ENCODE measurements around the gene JHY. TPM values are rescaled to one million over a fixed set of nuclear protein-coding genes. Genes with fewer than 3 reads are reported as not detected.

The JHY gene
- total RNA-seq, 4 donors from 2014 or later, result 9.6 to 14.9 (median 10.6) TPM

GRCh38 chr11:122843281-122844141 lies 39.0 kb upstream of the JHY start:
- no peak overlapping the region for H3K27ac ChIP-seq (replicated peaks in 1 of 4)
- no peak for TF ChIP-seq CTCF (IDR thresholded peaks at IDR 0.05)
- TF ChIP-seq POLR2A (IDR thresholded peaks at IDR 0.05; ENCODE audit: low read depth), result no peak
- no peak for TF ChIP-seq POLR2AphosphoS5 (IDR thresholded peaks at IDR 0.05)
- TF ChIP-seq EP300 (IDR thresholded peaks at IDR 0.05), result no peak
- no peak overlapping the region for H3K4me3 ChIP-seq
- intact Hi-C loops (cut with DNase I), result no loop called here
- H3K36me3 ChIP-seq, result no peaks in the 10 kb centered on the region
- H3K4me1 ChIP-seq, result no peaks in the 10 kb centered on the region
- DNase-seq (ENCODE audit: extremely low spot score), result peak; percentile 66
- 66% methylated on average over 10 of the region's 10 CpGs for WGBS
- no peaks in the 10 kb centered on the region for H3K27me3 ChIP-seq
- no peaks in the 10 kb centered on the region for H3K9me3 ChIP-seq

GRCh38 chr11:122847466-122847865 lies 35.1 kb upstream of the JHY start:
- Histone ChIP-seq H3K9me3 (no peaks in the 10 kb centered on the region), H3K27me3 (peaks cover 0 to 17% (median 0%) of the 10 kb centered on the region in 4 donors), H3K27ac (replicated peaks in 1 of 4) (no peak overlapping the region), H3K4me1 (no peaks in the 10 kb centered on the region), H3K4me3 (no peak overlapping the region), H3K36me3 (no peaks in the 10 kb centered on the region)
- WGBS, result 100% methylated on average over 1 of the region's 1 CpG
- DNase-seq (ENCODE audit: extremely low spot score), result no peak
- TF ChIP-seq POLR2AphosphoS5 (IDR thresholded peaks at IDR 0.05) (no peak), EP300 (IDR thresholded peaks at IDR 0.05) (no peak), POLR2A (IDR thresholded peaks at IDR 0.05; ENCODE audit: low read depth) (no peak), CTCF (IDR thresholded peaks at IDR 0.05) (no peak)
- intact Hi-C loops (cut with DNase I), result no loop called here

- TF ChIP-seq EP300 (IDR thresholded peaks at IDR 0.05) (no peak), POLR2AphosphoS5 (IDR thresholded peaks at IDR 0.05) (no peak), CTCF (IDR thresholded peaks at IDR 0.05) (no peak), POLR2A (IDR thresholded peaks at IDR 0.05; ENCODE audit: low read depth) (no peak)
- WGBS, result 88% methylated on average over 1 of the region's 1 CpG
- Histone ChIP-seq H3K4me1 (no peaks in the 10 kb centered on the region), H3K27ac (replicated peaks in 1 of 4) (no peak overlapping the region), H3K27me3 (peaks cover 0 to 24% (median 0%) of the 10 kb centered on the region in 4 donors), H3K36me3 (no peaks in the 10 kb centered on the region), H3K4me3 (no peak overlapping the region), H3K9me3 (no peaks in the 10 kb centered on the region)
- no peak for DNase-seq (ENCODE audit: extremely low spot score)
- intact Hi-C loops (cut with DNase I), result no loop called here
These were observed 34.4 kb upstream of the JHY start for GRCh38 chr11:122848186-122848585.

GRCh38 chr11:122850076-122850631 lies 32.4 kb upstream of the JHY start:
- Histone ChIP-seq H3K27me3 (peaks cover 0 to 27% (median 0%) of the 10 kb centered on the region in 4 donors), H3K4me3 (no peak overlapping the region), H3K4me1 (no peaks in the 10 kb centered on the region), H3K36me3 (no peaks in the 10 kb centered on the region), H3K9me3 (no peaks in the 10 kb centered on the region), H3K27ac (replicated peaks in 1 of 4) (no peak overlapping the region)
- TF ChIP-seq CTCF (IDR thresholded peaks at IDR 0.05), result no peak
- no peak for TF ChIP-seq POLR2A (IDR thresholded peaks at IDR 0.05; ENCODE audit: low read depth)
- no peak for TF ChIP-seq POLR2AphosphoS5 (IDR thresholded peaks at IDR 0.05)
- TF ChIP-seq EP300 (IDR thresholded peaks at IDR 0.05), result no peak
- intact Hi-C loops (cut with DNase I), result loop anchor here (5.0 kb wide), 2 partner anchors 53 to 218 kb away; no protein-coding TSS in a partner anchor
- peak; percentile 84 for DNase-seq (ENCODE audit: extremely low spot score)
- 59% methylated on average over 7 of the region's 7 CpGs for WGBS

All from esophagus muscularis mucosa (tissue), 4 donors.